Hepatocyte (in vitro differentiated cells): ENCODE measurements around the gene NUP155. TPM values are rescaled to one million over a fixed set of nuclear protein-coding genes. Genes with fewer than 3 reads are reported as not detected.

ENCODE experiments used
- DNase-seq: peaks from one replicate; pipeline ENCODE4 v3.0.0-alpha.2; 2016; ENCODE audit warnings: low spot score
- H2AFZ ChIP-seq: fragments of 200-600 bp; sonication (generic); 2 replicates; pipeline ENCODE4 v1.6.0; 2016; ENCODE audit warnings: antibody characterized with exemption, mild to moderate bottlenecking
- H3K27ac ChIP-seq: fragments of 200-600 bp; sonication (generic); 2 replicates; pipeline ENCODE4 v1.5.1; 2016; ENCODE audit warnings: mild to moderate bottlenecking
- H3K27me3 ChIP-seq: fragments of 200-600 bp; sonication (generic); 2 replicates; pipeline ENCODE4 v1.6.1; 2016
- H3K36me3 ChIP-seq: fragments of 200-600 bp; sonication (generic); replicated peaks from 2 replicates; pipeline ENCODE4 v1.5.1; 2016; ENCODE audit warnings: low read depth; ENCODE audit not compliant: insufficient read depth
- H3K4me1 ChIP-seq: fragments of 200-600 bp; sonication (generic); 2 replicates; pipeline ENCODE4 v1.5.1; 2016; ENCODE audit warnings: mild to moderate bottlenecking, moderate library complexity; ENCODE audit not compliant: insufficient read depth
- H3K4me2 ChIP-seq: fragments of 200-600 bp; sonication (generic); 2 replicates; pipeline ENCODE4 v1.6.0; 2016
- H3K4me3 ChIP-seq: fragments of 200-600 bp; sonication (generic); 2 replicates; pipeline ENCODE4 v1.5.1; 2016; ENCODE audit warnings: mild to moderate bottlenecking
- H3K79me2 ChIP-seq: fragments of 200-600 bp; sonication (generic); 2 replicates; pipeline ENCODE4 v1.6.0; 2017; ENCODE audit warnings: mild to moderate bottlenecking
- H3K9me2 ChIP-seq: fragments of 200-600 bp; sonication (generic); replicated peaks from 2 replicates; pipeline ENCODE4 v1.6.0; 2017; ENCODE audit warnings: mild to moderate bottlenecking; ENCODE audit not compliant: insufficient read depth
- H3K9me3 ChIP-seq: fragments of 200-600 bp; sonication (generic); 2 replicates; pipeline ENCODE4 v1.5.1; 2016; ENCODE audit warnings: low read depth, mild to moderate bottlenecking
- H4K20me1 ChIP-seq: fragments of 200-600 bp; sonication (generic); 2 replicates; pipeline ENCODE4 v1.6.0; 2016; ENCODE audit warnings: mild to moderate bottlenecking; ENCODE audit not compliant: insufficient read depth, poor library complexity, severe bottlenecking
- EZH2 ChIP-seq: fragments of 200-600 bp; sonication (generic); IDR thresholded peaks from 2 replicates; pipeline ENCODE4 v1.6.1; 2016; ENCODE audit warnings: antibody characterized with exemption, mild to moderate bottlenecking, borderline replicate concordance
- EZH2phosphoT487 ChIP-seq: fragments of 200-600 bp; sonication (generic); IDR thresholded peaks from one replicate; pipeline ENCODE4 v1.6.1; 2018; ENCODE audit warnings: antibody characterized with exemption, mild to moderate bottlenecking, low read depth, moderate library complexity; ENCODE audit not compliant: unreplicated experiment, severe bottlenecking
- WGBS: methylation state at CpG from one replicate; pipeline ENCODE4 v1.1.6; 2016; ENCODE audit warnings: low lambda C conversion rate; ENCODE audit errors: missing lambda C conversion rate; 5-methylcytosine and 5-hydroxymethylcytosine counted together
- polyA plus RNA-seq: library from polyadenylated mRNA; unstranded; fragments of >200 nt; fragmentation: Nextera tagmentation; extraction: Ambion mirVana; gene quantifications from 2 replicates; pipeline ENCODE4 v1.2.1, GENCODE V29; 2016
- total RNA-seq: library from RNA; depleted of rRNA; stranded (reverse); fragments of >200 nt; gene quantifications from 2 replicates; pipeline ENCODE4 v1.2.3, GENCODE V29; 2014
- TF ChIP-seq, protein P1 (sequence below): fragments of 200-600 bp; sonication (generic); IDR thresholded peaks from 2 replicates; pipeline ENCODE4 v1.5.1; 2016; ENCODE audit warnings: antibody characterized with exemption, mild to moderate bottlenecking; ENCODE audit not compliant: poor library complexity

The NUP155 gene
- total and polyA plus RNA-seq, 2 experiments from 2014 or later, result 9.1 to 23.4 TPM

DNA sequence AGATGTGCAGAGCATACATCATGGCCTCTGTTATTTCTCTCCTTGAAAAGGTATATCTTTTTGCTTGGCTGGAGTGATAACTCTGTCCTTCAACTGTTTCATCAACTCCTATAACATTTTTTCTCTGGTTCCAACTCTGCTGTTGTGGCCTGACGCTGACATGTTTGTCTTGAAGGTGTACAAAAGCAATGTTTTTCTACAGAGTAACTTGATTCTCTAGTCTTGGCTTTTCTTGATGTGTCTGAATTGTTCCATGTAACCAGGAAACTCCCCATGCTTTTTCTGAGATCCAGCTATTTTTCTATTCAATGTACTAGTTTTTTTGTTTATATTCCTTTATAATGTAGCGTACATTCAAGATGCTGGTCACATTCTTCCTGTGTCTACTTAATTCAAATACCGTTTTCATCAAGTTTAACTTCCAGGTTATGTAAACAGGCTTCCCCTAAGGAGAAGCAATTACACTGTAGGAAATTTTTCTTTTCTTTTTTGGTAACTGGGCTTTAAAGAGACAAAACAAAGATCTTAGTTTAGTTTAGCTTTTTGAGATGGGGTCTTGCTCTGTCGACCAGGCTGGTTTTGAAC, 115.0 kb downstream of the NUP155 start:
- H3K27ac ChIP-seq, result no peak overlapping the region
- no peak overlapping the region for H3K4me2 ChIP-seq
- 91% methylated on average over 4 of the region's 4 CpGs for WGBS
- no peaks in the 10 kb centered on the region for H3K79me2 ChIP-seq
- H3K4me1 ChIP-seq, result no peaks in the 10 kb centered on the region
- H3K9me2 ChIP-seq, result no peaks in the 10 kb centered on the region
- no peak overlapping the region for H3K4me3 ChIP-seq
- H3K27me3 ChIP-seq, result no peaks in the 10 kb centered on the region
- no peak overlapping the region for H2AFZ ChIP-seq
- H4K20me1 ChIP-seq, result no peaks in the 10 kb centered on the region
- no peaks in the 10 kb centered on the region for H3K36me3 ChIP-seq
- no peak for DNase-seq
- TF ChIP-seq EZH2phosphoT487 (no peak), EZH2 (no peak)
- TF ChIP-seq, protein P1, sequence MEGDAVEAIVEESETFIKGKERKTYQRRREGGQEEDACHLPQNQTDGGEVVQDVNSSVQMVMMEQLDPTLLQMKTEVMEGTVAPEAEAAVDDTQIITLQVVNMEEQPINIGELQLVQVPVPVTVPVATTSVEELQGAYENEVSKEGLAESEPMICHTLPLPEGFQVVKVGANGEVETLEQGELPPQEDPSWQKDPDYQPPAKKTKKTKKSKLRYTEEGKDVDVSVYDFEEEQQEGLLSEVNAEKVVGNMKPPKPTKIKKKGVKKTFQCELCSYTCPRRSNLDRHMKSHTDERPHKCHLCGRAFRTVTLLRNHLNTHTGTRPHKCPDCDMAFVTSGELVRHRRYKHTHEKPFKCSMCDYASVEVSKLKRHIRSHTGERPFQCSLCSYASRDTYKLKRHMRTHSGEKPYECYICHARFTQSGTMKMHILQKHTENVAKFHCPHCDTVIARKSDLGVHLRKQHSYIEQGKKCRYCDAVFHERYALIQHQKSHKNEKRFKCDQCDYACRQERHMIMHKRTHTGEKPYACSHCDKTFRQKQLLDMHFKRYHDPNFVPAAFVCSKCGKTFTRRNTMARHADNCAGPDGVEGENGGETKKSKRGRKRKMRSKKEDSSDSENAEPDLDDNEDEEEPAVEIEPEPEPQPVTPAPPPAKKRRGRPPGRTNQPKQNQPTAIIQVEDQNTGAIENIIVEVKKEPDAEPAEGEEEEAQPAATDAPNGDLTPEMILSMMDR, result no peak
- no peaks in the 10 kb centered on the region for H3K9me3 ChIP-seq

DNA sequence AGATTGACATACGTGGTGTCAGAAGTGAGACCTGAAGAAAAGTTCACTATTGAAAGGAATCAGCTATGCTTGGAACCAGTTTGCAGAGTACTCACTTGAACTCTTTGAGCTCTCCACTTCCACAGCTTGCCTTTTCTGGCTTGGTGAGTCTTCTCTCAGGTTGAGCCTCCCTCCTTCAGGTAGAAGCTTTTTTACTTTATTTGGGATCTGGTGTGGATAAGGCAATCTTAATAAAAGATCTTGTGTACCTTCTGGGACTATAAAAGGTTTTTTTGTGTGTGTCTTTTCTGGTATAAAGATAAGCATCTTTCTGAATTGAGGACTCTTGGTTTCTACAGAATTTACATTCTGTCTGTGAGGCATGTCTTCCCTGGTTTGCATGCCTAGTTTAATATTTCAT, 116.3 kb downstream of the NUP155 start:
- no peak for TF ChIP-seq EZH2phosphoT487
- TF ChIP-seq EZH2, result no peak
- TF ChIP-seq, protein P1, result no peak
- H3K27ac ChIP-seq, result no peak overlapping the region
- H3K4me3 ChIP-seq, result no peak overlapping the region
- 95% methylated on average over 1 of the region's 1 CpG for WGBS
- no peaks in the 10 kb centered on the region for H3K9me2 ChIP-seq
- no peaks in the 10 kb centered on the region for H3K27me3 ChIP-seq
- no peak overlapping the region for H3K4me2 ChIP-seq
- H3K36me3 ChIP-seq, result no peaks in the 10 kb centered on the region
- H4K20me1 ChIP-seq, result no peaks in the 10 kb centered on the region
- no peaks in the 10 kb centered on the region for H3K9me3 ChIP-seq
- no peak for DNase-seq
- peaks cover 4% of the 10 kb centered on the region for H3K4me1 ChIP-seq
- no peak overlapping the region for H2AFZ ChIP-seq
- no peaks in the 10 kb centered on the region for H3K79me2 ChIP-seq

DNA sequence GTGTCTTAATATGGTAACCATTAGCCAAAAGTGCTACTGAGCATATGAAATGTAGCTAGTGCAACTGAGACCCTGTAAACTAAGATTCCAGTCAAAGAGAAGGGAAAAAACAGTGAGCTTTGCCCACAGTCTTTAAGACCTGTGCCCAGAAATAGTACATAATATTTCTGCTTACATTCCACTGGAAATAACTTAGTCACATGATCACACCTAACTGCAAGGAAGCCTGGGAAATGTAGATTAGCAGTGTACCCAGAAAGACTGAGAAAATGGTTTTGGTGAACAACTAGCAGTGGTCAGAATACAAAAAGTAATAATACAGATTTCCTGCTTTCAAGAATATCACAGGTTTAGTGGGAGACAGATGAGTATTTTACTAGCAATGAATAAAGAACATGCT, 119.2 kb downstream of the NUP155 start:
- no peak for DNase-seq
- H4K20me1 ChIP-seq, result no peaks in the 10 kb centered on the region
- peaks cover 14% of the 10 kb centered on the region for H3K4me1 ChIP-seq
- no peaks in the 10 kb centered on the region for H3K27me3 ChIP-seq
- no peaks in the 10 kb centered on the region for H3K9me2 ChIP-seq
- no peak overlapping the region for H3K27ac ChIP-seq
- no peak overlapping the region for H3K4me3 ChIP-seq
- TF ChIP-seq EZH2, result no peak
- TF ChIP-seq, protein P1, result no peak
- no peak for TF ChIP-seq EZH2phosphoT487
- no peak overlapping the region for H2AFZ ChIP-seq
- H3K4me2 ChIP-seq, result no peak overlapping the region
- H3K36me3 ChIP-seq, result no peaks in the 10 kb centered on the region
- H3K79me2 ChIP-seq, result peaks cover 18% of the 10 kb centered on the region
- no peaks in the 10 kb centered on the region for H3K9me3 ChIP-seq

DNA sequence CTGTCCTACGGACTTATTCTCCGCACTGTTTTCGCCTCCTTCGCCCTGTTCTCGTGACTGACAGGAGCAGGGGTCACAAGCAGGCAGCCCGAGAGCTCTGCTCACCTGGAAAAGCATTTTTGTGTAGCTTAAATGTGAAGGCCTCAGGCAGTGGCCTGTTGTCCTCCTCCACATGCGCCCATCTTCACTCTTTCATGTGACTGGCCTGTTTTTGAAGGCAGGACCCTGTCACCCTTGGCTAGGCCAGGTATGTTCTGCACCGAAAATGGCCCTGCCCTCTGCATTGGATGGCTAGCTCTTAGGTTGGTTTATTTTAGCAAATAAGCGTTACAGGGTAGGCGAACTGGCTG, 121.1 kb downstream of the NUP155 start:
- Histone ChIP-seq H3K4me1 (peaks cover 14% of the 10 kb centered on the region), H3K27ac (peak overlapping the region; percentile 97), H3K9me3 (no peaks in the 10 kb centered on the region), H3K79me2 (peaks cover 32% of the 10 kb centered on the region), H3K9me2 (no peaks in the 10 kb centered on the region), H2AFZ (peak overlapping the region; percentile 97), H3K36me3 (no peaks in the 10 kb centered on the region), H4K20me1 (no peaks in the 10 kb centered on the region), H3K4me2 (peak overlapping the region; percentile 81), H3K4me3 (peak overlapping the region; percentile 53), H3K27me3 (no peaks in the 10 kb centered on the region)
- DNase-seq, result no peak
- WGBS, result 47% methylated on average over 10 of the region's 10 CpGs
- TF ChIP-seq EZH2 (no peak), EZH2phosphoT487 (no peak)
- TF ChIP-seq, protein P1, result no peak
